ENCODE data around the gene MED15. TPM values are rescaled to one million over a fixed set of nuclear protein-coding genes. Genes with fewer than 3 reads are reported as not detected.

Gene MED15
- total and polyA plus RNA-seq, 2 of the 4 experiments (the other 2 are of a cell fraction) = 19.0 to 68.8 TPM

DNA sequence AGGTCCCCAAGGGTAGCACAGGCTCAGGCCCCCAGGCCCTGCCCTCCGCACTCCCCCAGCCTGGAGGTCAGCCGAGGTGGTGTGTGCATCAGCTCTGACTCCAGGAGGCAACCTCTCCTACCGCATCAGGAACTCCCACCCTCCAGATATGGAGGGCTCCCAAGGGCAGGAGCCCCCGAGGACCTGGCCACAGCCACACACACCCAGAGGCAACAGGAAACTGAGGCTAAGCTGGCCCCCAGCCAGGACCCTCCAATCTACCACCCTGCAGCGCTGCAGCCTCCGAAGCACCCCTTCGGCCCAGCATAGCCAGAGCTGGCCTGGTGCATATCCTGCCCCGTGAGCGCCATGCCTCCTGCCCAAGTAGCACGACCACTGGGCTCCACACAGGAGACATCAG is 104.0 kb downstream of the MED15 start:
- no peaks in the 10 kb centered on the region for H3K9me3 ChIP-seq (ENCODE audit: control insufficient read depth, insufficient read depth, low read length)
- H3K4ac ChIP-seq (ENCODE audit: low read depth, low read length) = no peak overlapping the region
- BruUV-seq (replicated peaks) = no TSS peak
- H3K18ac ChIP-seq (ENCODE audit: low read depth, low read length) = no peak overlapping the region
- H3K14ac ChIP-seq (replicated peaks; ENCODE audit: low read depth, low read length) = no peak overlapping the region
- H2BK15ac ChIP-seq (ENCODE audit: low read depth, low read length) = no peak overlapping the region
- ChIA-PET POLR2A (ENCODE audit: unreplicated experiment) (no interaction called here), CTCF (no interaction called here)
- WGBS, 2 experiments (ENCODE audit: extremely low coverage in 2 of 2, insufficient read length in 1 of 2) = no CpG with 5 or more reads among the region's 10 CpGs
- no peak for ATAC-seq (ENCODE audit: low read depth)
- H2BK20ac ChIP-seq (ENCODE audit: low read depth, low read length) = no peak overlapping the region
- H3K9ac ChIP-seq (ENCODE audit: low read depth, low read length) = no peak overlapping the region
- no peak overlapping the region for H2BK5ac ChIP-seq (ENCODE audit: low read depth, low read length, poor library complexity, severe bottlenecking)
- H4K8ac ChIP-seq (ENCODE audit: low read depth in 2 of 2, low read length in 2 of 2) = no peak overlapping the region
- H2AFZ ChIP-seq (replicated peaks; ENCODE audit: low read length, poor library complexity) = no peak overlapping the region
- H3K79me1 ChIP-seq (ENCODE audit: low read depth in 1 of 2, low read length in 2 of 2) = no peaks in the 10 kb centered on the region
- H3K56ac ChIP-seq (ENCODE audit: extremely low read depth, insufficient read depth, low read length) = no peak overlapping the region
- in situ Hi-C loops (cut with MboI; ENCODE audit: low sequenced_read_pairs) = no loop called here
- no peaks in the 10 kb centered on the region for H3K9me1 ChIP-seq (ENCODE audit: insufficient read depth, low read length)
- H3K4me2 ChIP-seq (ENCODE audit: low read depth, low read length) = no peak overlapping the region
- no peak overlapping the region for H2AK9ac ChIP-seq (replicated peaks; ENCODE audit: low read depth, low read length, poor library complexity)
- no peak overlapping the region for H3K27ac ChIP-seq (ENCODE audit: insufficient read depth, low read length)
- H2BK120ac ChIP-seq (ENCODE audit: low read depth, low read length) = no peak overlapping the region
- H4K20me1 ChIP-seq (ENCODE audit: insufficient read depth, low read length) = no peaks in the 10 kb centered on the region
- H3K36me3 ChIP-seq (ENCODE audit: control insufficient read depth, insufficient read depth, low read length) = no peaks in the 10 kb centered on the region
- no peak overlapping the region for H2AK5ac ChIP-seq (ENCODE audit: low read depth, low read length)
- H4K91ac ChIP-seq (ENCODE audit: insufficient read depth, low read depth, low read length) = no peak overlapping the region
- DNase-seq = no peak
- TF ChIP-seq RAD21 (IDR thresholded peaks at IDR 0.05; ENCODE audit: low read length) (no peak), BHLHE40 (IDR thresholded peaks at IDR 0.05; ENCODE audit: low read depth, low read length) (no peak), CEBPB (IDR thresholded peaks at IDR 0.05; ENCODE audit: low read depth, low read length) (no peak), MAZ (IDR thresholded peaks at IDR 0.05; ENCODE audit: borderline replicate concordance, low read depth, low read length) (no peak), CHD1 (IDR thresholded peaks at IDR 0.05; ENCODE audit: low read depth, low read length) (no peak), SMC3 (IDR thresholded peaks at IDR 0.05; ENCODE audit: low read depth, low read length) (no peak), MXI1 (IDR thresholded peaks at IDR 0.05; ENCODE audit: borderline replicate concordance, low read depth, low read length) (no peak), RFX5 (IDR thresholded peaks at IDR 0.05; ENCODE audit: low read depth, low read length) (no peak), NFE2L2 (IDR thresholded peaks at IDR 0.05; ENCODE audit: low read depth, low read length) (no peak), FOS (IDR thresholded peaks at IDR 0.05; ENCODE audit: low read depth, low read length) (no peak), POLR2A (IDR thresholded peaks at IDR 0.05; ENCODE audit: low read depth, low read length) (no peak), RCOR1 (IDR thresholded peaks at IDR 0.05; ENCODE audit: insufficient replicate concordance, low read length) (no peak), MAFK (IDR thresholded peaks at IDR 0.05; ENCODE audit: low read depth, low read length) (no peak)
- TF ChIP-seq, protein P1, sequence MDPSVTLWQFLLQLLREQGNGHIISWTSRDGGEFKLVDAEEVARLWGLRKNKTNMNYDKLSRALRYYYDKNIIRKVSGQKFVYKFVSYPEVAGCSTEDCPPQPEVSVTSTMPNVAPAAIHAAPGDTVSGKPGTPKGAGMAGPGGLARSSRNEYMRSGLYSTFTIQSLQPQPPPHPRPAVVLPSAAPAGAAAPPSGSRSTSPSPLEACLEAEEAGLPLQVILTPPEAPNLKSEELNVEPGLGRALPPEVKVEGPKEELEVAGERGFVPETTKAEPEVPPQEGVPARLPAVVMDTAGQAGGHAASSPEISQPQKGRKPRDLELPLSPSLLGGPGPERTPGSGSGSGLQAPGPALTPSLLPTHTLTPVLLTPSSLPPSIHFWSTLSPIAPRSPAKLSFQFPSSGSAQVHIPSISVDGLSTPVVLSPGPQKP (IDR thresholded peaks at IDR 0.05; ENCODE audit: borderline replicate concordance, low read depth, low read length) = no peak
- TF ChIP-seq, protein P2, sequence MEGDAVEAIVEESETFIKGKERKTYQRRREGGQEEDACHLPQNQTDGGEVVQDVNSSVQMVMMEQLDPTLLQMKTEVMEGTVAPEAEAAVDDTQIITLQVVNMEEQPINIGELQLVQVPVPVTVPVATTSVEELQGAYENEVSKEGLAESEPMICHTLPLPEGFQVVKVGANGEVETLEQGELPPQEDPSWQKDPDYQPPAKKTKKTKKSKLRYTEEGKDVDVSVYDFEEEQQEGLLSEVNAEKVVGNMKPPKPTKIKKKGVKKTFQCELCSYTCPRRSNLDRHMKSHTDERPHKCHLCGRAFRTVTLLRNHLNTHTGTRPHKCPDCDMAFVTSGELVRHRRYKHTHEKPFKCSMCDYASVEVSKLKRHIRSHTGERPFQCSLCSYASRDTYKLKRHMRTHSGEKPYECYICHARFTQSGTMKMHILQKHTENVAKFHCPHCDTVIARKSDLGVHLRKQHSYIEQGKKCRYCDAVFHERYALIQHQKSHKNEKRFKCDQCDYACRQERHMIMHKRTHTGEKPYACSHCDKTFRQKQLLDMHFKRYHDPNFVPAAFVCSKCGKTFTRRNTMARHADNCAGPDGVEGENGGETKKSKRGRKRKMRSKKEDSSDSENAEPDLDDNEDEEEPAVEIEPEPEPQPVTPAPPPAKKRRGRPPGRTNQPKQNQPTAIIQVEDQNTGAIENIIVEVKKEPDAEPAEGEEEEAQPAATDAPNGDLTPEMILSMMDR (conservative IDR thresholded peaks at IDR 0.05; ENCODE audit: low read depth, low read length) = no peak
- TF ChIP-seq, protein P3, sequence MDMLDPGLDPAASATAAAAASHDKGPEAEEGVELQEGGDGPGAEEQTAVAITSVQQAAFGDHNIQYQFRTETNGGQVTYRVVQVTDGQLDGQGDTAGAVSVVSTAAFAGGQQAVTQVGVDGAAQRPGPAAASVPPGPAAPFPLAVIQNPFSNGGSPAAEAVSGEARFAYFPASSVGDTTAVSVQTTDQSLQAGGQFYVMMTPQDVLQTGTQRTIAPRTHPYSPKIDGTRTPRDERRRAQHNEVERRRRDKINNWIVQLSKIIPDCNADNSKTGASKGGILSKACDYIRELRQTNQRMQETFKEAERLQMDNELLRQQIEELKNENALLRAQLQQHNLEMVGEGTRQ (IDR thresholded peaks at IDR 0.05; ENCODE audit: low read depth, low read length) = no peak
- no peak overlapping the region for H4K5ac ChIP-seq (ENCODE audit: low read depth, low read length)
- dilution Hi-C loops (cut with HindIII; ENCODE audit: low sequenced_read_pairs, unreplicated experiment) = no loop called here
- H3K27me3 ChIP-seq (ENCODE audit: control insufficient read depth, insufficient read depth, low read length) = peaks cover 70% of the 10 kb centered on the region
- no peaks in the 10 kb centered on the region for H3K4me1 ChIP-seq (ENCODE audit: control insufficient read depth, insufficient read depth, low read length)
- intact Hi-C loops (cut with micrococcal nuclease) = no loop called here
- no peak overlapping the region for H3K23ac ChIP-seq (ENCODE audit: low read depth, low read length)
- no peak overlapping the region for H3K4me3 ChIP-seq (ENCODE audit: insufficient read depth, low read depth, low read length)

Data from IMR-90 (cell line).